Testis (tissue), 2 donors: Measurements from ENCODE around the gene RBBP8NL.

Source experiments
- POLR2A ChIP-seq: fragments of 450-650 bp; IDR thresholded peaks from one replicate; pipeline ENCODE4 v1.6.1; 2017; ENCODE audit warnings: antibody characterized with exemption, mild to moderate bottlenecking, moderate library complexity
- TF ChIP-seq, protein P1 (sequence below), 3 experiments: fragments of 450-650 bp in 2 of 3; fragments of 200-600 bp in 1 of 3; sonication (generic) in 1 of 3; IDR thresholded peaks; one replicate each; pipeline ENCODE4 v1.5.1; 2016 to 2019; ENCODE audit warnings: antibody characterized with exemption in 3 of 3, mild to moderate bottlenecking in 2 of 3, moderate library complexity in 1 of 3

- TF ChIP-seq, protein P1, sequence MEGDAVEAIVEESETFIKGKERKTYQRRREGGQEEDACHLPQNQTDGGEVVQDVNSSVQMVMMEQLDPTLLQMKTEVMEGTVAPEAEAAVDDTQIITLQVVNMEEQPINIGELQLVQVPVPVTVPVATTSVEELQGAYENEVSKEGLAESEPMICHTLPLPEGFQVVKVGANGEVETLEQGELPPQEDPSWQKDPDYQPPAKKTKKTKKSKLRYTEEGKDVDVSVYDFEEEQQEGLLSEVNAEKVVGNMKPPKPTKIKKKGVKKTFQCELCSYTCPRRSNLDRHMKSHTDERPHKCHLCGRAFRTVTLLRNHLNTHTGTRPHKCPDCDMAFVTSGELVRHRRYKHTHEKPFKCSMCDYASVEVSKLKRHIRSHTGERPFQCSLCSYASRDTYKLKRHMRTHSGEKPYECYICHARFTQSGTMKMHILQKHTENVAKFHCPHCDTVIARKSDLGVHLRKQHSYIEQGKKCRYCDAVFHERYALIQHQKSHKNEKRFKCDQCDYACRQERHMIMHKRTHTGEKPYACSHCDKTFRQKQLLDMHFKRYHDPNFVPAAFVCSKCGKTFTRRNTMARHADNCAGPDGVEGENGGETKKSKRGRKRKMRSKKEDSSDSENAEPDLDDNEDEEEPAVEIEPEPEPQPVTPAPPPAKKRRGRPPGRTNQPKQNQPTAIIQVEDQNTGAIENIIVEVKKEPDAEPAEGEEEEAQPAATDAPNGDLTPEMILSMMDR (IDR thresholded peaks at IDR 0.05): no peak
- no peak for TF ChIP-seq POLR2A
Observed at GRCh38 chr20:62381842-62382241, 45.5 kb downstream of the RBBP8NL start.
